Trophoblast cell (in vitro differentiated cells and primary cell): Measurements from ENCODE around the gene PICALM.

Experiments
- DNase-seq, 2 donors: peaks; one replicate each; pipeline ENCODE4 v3.0.0-alpha.2; 2016
- H2AFZ ChIP-seq: 2 replicates; pipeline ENCODE4 v1.6.1; 2013; ENCODE audit warnings: low read length, moderate library complexity, mild to moderate bottlenecking; ENCODE audit not compliant: insufficient read depth, poor library complexity
- H2AK5ac ChIP-seq: 2 replicates; pipeline ENCODE4 v1.6.1; 2013; ENCODE audit warnings: mild to moderate bottlenecking, low read length
- H2BK120ac ChIP-seq: 2 replicates; pipeline ENCODE4 v1.6.1; 2013; ENCODE audit warnings: low read length, mild to moderate bottlenecking, moderate library complexity; ENCODE audit not compliant: insufficient read depth, poor library complexity
- H2BK12ac ChIP-seq: 2 replicates; pipeline ENCODE4 v1.6.1; 2013; ENCODE audit warnings: mild to moderate bottlenecking, low read length, moderate library complexity
- H2BK5ac ChIP-seq: 2 replicates; pipeline ENCODE4 v1.6.1; 2013; ENCODE audit warnings: low read length, low read depth, moderate library complexity, mild to moderate bottlenecking; ENCODE audit not compliant: poor library complexity
- H3K14ac ChIP-seq: 2 replicates; pipeline ENCODE4 v1.6.1; 2013; ENCODE audit warnings: mild to moderate bottlenecking, low read length
- H3K18ac ChIP-seq: 2 replicates; pipeline ENCODE4 v1.6.1; 2013; ENCODE audit warnings: mild to moderate bottlenecking, low read length
- H3K23ac ChIP-seq: 2 replicates; pipeline ENCODE4 v1.6.1; 2013; ENCODE audit warnings: low read length
- H3K27ac ChIP-seq: 2 replicates; pipeline ENCODE4 v1.5.1; 2013; ENCODE audit warnings: low read depth, mild to moderate bottlenecking, inconsistent platforms, low read length, moderate library complexity
- H3K27me3 ChIP-seq: 2 replicates; pipeline ENCODE4 v1.6.1; 2013; ENCODE audit warnings: inconsistent platforms, mild to moderate bottlenecking, low read length, moderate library complexity; ENCODE audit not compliant: insufficient read depth
- H3K36me3 ChIP-seq, 2 experiments: 1 replicate in 1 of 2; 2 replicates in 1 of 2; pipeline ENCODE4 v1.6.1; 2013; ENCODE audit warnings: low read length in 2 of 2, mild to moderate bottlenecking in 2 of 2, moderate library complexity in 1 of 2; ENCODE audit not compliant: insufficient read depth in 2 of 2, control insufficient read depth in 1 of 2
- H3K4ac ChIP-seq: 2 replicates; pipeline ENCODE4 v1.6.1; 2013; ENCODE audit warnings: low read depth, mild to moderate bottlenecking, low read length, moderate library complexity
- H3K4me1 ChIP-seq, 2 experiments: 1 replicate in 1 of 2; 2 replicates in 1 of 2; pipeline ENCODE4 v1.6.1; 2013; ENCODE audit warnings: low read length in 2 of 2, mild to moderate bottlenecking in 2 of 2, moderate library complexity in 1 of 2; ENCODE audit not compliant: insufficient read depth in 2 of 2, control insufficient read depth in 1 of 2
- H3K4me2 ChIP-seq: 2 replicates; pipeline ENCODE4 v1.6.1; 2013; ENCODE audit warnings: inconsistent platforms, mild to moderate bottlenecking, low read length, moderate library complexity
- H3K4me3 ChIP-seq: 2 replicates; pipeline ENCODE4 v1.5.1; 2013; ENCODE audit warnings: mild to moderate bottlenecking, low read depth, low read length, inconsistent platforms
- H3K79me1 ChIP-seq: one replicate; pipeline ENCODE4 v1.6.1; 2013; ENCODE audit warnings: low read length
- H3K79me2 ChIP-seq: 2 replicates; pipeline ENCODE4 v1.6.1; 2013; ENCODE audit warnings: low read length, mild to moderate bottlenecking; ENCODE audit not compliant: control insufficient read depth, insufficient read depth, poor library complexity
- H3K9ac ChIP-seq: 2 replicates; pipeline ENCODE4 v1.6.1; 2013; ENCODE audit warnings: mild to moderate bottlenecking, low read length
- H3K9me3 ChIP-seq: 2 replicates; pipeline ENCODE4 v1.6.1; 2013; ENCODE audit warnings: low read depth, mild to moderate bottlenecking, control low read depth, inconsistent platforms, low read length; ENCODE audit not compliant: insufficient read depth
- H4K12ac ChIP-seq: 2 replicates; pipeline ENCODE4 v1.6.1; 2013; ENCODE audit warnings: low read depth, mild to moderate bottlenecking, low read length, moderate library complexity
- H4K8ac ChIP-seq: 2 replicates; pipeline ENCODE4 v1.6.1; 2013; ENCODE audit warnings: low read depth, mild to moderate bottlenecking, low read length, moderate library complexity
- H4K91ac ChIP-seq: one replicate; pipeline ENCODE4 v1.6.1; 2013; ENCODE audit warnings: low read depth, mild to moderate bottlenecking, low read length, moderate library complexity
- WGBS: extraction: QIAGEN DNeasy Blood & Tissue Kit; methylation state at CpG from one replicate; pipeline ENCODE4 v1.1.7; 2013; ENCODE audit warnings: missing lambda C conversion rate; ENCODE audit not compliant: insufficient read length, insufficient coverage; ENCODE audit errors: extremely low coverage; 5-methylcytosine and 5-hydroxymethylcytosine counted together

Gene PICALM

DNA sequence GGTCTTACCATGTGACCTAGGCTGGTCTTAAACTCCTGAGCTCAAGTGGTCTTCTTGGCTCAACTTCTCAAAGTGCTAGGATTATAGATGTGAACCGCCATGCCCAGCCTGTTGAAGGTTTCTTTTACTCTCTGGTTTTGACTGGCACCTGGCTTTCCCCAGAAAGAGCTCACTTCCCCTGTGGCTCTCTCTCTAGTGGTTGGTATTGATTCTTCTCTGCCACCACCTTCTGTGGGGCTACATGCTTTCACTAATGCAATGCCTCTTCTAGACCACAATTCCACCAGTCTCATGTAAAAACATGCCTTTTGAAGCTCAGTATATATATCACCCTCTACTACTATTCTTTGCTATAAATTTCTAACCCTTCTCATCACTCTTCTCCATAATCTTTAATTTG, 146.5 kb downstream of the PICALM start:
- H3K14ac ChIP-seq = no peak overlapping the region
- H2BK120ac ChIP-seq = no peak overlapping the region
- H3K27ac ChIP-seq = no peak overlapping the region
- no peaks in the 10 kb centered on the region for H3K27me3 ChIP-seq
- no peak overlapping the region for H2BK5ac ChIP-seq
- H2AFZ ChIP-seq = no peak overlapping the region
- H4K12ac ChIP-seq = no peak overlapping the region
- no peaks in the 10 kb centered on the region for H3K9me3 ChIP-seq
- H4K91ac ChIP-seq = no peak overlapping the region
- H3K79me1 ChIP-seq = no peaks in the 10 kb centered on the region
- no peak overlapping the region for H2BK12ac ChIP-seq
- no peaks in the 10 kb centered on the region for H3K36me3 ChIP-seq
- no peak for DNase-seq
- H2AK5ac ChIP-seq = no peak overlapping the region
- no peak overlapping the region for H3K4ac ChIP-seq
- no peak overlapping the region for H3K18ac ChIP-seq
- H3K9ac ChIP-seq = no peak overlapping the region
- no peak overlapping the region for H3K4me2 ChIP-seq
- no CpG with 5 or more reads among the region's 1 CpG for WGBS
- H3K23ac ChIP-seq = no peak overlapping the region
- H3K4me3 ChIP-seq = no peak overlapping the region
- H4K8ac ChIP-seq = no peak overlapping the region
- H3K4me1 ChIP-seq = no peaks in the 10 kb centered on the region
- H3K79me2 ChIP-seq = no peaks in the 10 kb centered on the region

DNA sequence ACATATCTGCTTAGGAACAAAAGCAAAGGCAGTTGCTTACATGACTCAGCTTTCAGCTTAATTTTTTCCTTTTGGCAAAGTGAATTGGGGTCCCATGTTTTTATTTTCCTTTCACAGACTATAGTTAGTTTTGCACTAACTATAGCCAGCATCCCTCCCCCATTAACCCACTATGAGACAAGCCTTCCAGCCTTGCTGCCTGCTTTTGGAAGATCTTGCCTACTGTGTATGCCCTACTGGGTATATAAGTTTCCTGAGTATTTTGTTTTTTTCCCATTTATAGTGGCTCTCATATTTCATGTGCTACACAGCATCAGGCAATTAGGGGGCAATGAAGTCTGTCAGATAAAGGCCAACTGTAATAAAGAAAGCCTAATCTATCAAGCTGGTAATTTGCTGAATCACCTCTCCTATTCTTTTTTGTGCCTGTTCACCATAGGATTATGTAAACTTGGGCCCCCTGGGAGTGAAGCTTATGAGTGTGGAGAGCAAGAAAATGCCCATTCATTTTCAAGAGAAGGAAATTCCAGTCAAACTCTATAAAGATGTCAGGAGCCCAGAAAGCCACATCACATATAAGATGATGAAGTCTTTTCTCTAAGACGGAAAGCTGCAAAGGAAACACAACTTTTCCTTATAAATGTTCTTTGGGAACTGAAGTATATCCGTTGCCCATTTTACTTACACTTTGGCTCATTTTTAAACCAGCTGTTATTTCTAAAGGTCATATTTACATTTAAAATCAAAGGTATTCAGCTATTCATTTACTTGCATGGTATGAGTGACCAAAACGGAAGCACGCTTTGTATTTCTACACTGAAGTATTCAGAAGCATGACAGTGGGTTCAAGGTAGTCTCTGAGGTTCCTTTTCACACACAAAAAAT, 149.7 kb downstream of the PICALM start:
- Histone ChIP-seq H3K79me2 (no peaks in the 10 kb centered on the region), H4K8ac (no peak overlapping the region), H3K18ac (no peak overlapping the region), H3K4ac (no peak overlapping the region), H4K12ac (no peak overlapping the region), H2AK5ac (no peak overlapping the region), H3K36me3 (no peaks in the 10 kb centered on the region), H2BK120ac (no peak overlapping the region), H3K9me3 (peaks cover 3% of the 10 kb centered on the region), H2AFZ (no peak overlapping the region), H2BK12ac (no peak overlapping the region), H3K27me3 (no peaks in the 10 kb centered on the region), H3K23ac (no peak overlapping the region), H3K4me3 (no peak overlapping the region), H3K4me1 (no peaks in the 10 kb centered on the region), H3K79me1 (no peaks in the 10 kb centered on the region), H3K9ac (no peak overlapping the region), H3K27ac (no peak overlapping the region), H3K4me2 (no peak overlapping the region), H4K91ac (no peak overlapping the region), H2BK5ac (no peak overlapping the region), H3K14ac (no peak overlapping the region)
- DNase-seq = no peak
- no CpG with 5 or more reads among the region's 4 CpGs for WGBS

DNA sequence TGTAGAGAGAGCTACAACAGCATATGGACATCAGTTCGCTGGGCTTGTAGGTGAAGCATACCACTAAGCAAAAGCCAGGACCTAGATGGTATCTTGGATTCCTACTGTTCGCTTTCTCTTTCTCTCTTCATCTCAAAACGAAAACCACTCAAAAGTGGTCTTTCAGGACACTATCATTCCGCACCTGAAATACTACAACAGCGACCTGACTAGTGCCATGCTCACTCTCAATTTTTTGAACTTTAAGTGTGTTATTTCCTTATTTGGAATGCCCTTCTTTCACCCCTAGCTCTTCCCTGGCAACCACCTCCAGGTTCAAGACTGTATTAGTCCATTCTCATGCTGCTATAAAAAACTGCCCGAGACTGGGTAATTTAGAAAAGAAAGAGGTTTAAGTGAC, 154.5 kb downstream of the PICALM start:
- Histone ChIP-seq H2AK5ac (no peak overlapping the region), H3K9me3 (peaks cover 5% of the 10 kb centered on the region), H4K8ac (no peak overlapping the region), H4K12ac (no peak overlapping the region), H3K4ac (no peak overlapping the region), H3K27ac (no peak overlapping the region), H4K91ac (no peak overlapping the region), H2BK12ac (no peak overlapping the region), H3K4me1 (no peaks in the 10 kb centered on the region), H3K79me2 (no peaks in the 10 kb centered on the region), H3K18ac (no peak overlapping the region), H3K36me3 (no peaks in the 10 kb centered on the region), H2BK120ac (no peak overlapping the region), H2BK5ac (no peak overlapping the region), H3K23ac (no peak overlapping the region), H2AFZ (no peak overlapping the region), H3K27me3 (no peaks in the 10 kb centered on the region), H3K9ac (no peak overlapping the region), H3K4me2 (no peak overlapping the region), H3K14ac (no peak overlapping the region), H3K4me3 (no peak overlapping the region), H3K79me1 (no peaks in the 10 kb centered on the region)
- DNase-seq = no peak
- WGBS = no CpG with 5 or more reads among the region's 6 CpGs

DNA sequence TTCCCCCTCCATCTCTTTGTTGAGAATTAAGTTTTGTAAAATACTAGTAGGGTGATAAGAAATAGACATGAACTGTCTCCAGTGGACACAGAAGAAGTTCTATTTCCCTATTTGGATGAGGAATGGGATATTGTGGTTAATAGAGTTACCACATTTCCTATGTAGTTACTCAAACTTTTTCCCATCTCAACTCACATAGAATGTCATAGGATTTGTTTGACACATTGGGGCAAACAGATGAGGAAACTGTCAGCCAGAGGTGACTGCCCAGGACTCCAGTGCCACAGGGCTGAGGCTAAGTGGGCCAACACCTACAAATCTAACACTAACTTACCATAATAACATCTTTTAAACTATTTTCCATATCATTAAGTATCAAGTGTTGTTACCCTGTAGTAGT, 155.4 kb downstream of the PICALM start:
- H3K27me3 ChIP-seq = no peaks in the 10 kb centered on the region
- H3K27ac ChIP-seq = no peak overlapping the region
- no peaks in the 10 kb centered on the region for H3K79me2 ChIP-seq
- no peak overlapping the region for H2AK5ac ChIP-seq
- no peak overlapping the region for H3K9ac ChIP-seq
- no peak overlapping the region for H3K4me3 ChIP-seq
- no peak overlapping the region for H2BK120ac ChIP-seq
- no peak overlapping the region for H3K14ac ChIP-seq
- no peaks in the 10 kb centered on the region for H3K4me1 ChIP-seq
- H2BK5ac ChIP-seq = no peak overlapping the region
- H2AFZ ChIP-seq = no peak overlapping the region
- no peak overlapping the region for H3K4ac ChIP-seq
- no peaks in the 10 kb centered on the region for H3K79me1 ChIP-seq
- no peaks in the 10 kb centered on the region for H3K36me3 ChIP-seq
- DNase-seq = no peak
- no peak overlapping the region for H4K91ac ChIP-seq
- no peak overlapping the region for H4K8ac ChIP-seq
- no peak overlapping the region for H3K18ac ChIP-seq
- H3K9me3 ChIP-seq = peaks cover 5% of the 10 kb centered on the region
- no peak overlapping the region for H3K4me2 ChIP-seq
- H4K12ac ChIP-seq = no peak overlapping the region
- no peak overlapping the region for H2BK12ac ChIP-seq
- H3K23ac ChIP-seq = no peak overlapping the region
